Diencephalon (tissue), 1 donor: ENCODE measurements around the gene CAMK2D. TPM values are rescaled to one million over a fixed set of nuclear protein-coding genes. Genes with fewer than 3 reads are reported as not detected.

ENCODE experiments used
- small RNA-seq: library from RNA; depleted of rRNA; stranded (forward); fragments of <200 nt; gene quantifications from one replicate; pipeline ENCODE3, GENCODE V24; 2014
- total RNA-seq: library from RNA; depleted of rRNA; stranded (reverse); fragments of >200 nt; gene quantifications from one replicate; pipeline ENCODE4 v1.2.3, GENCODE V29; 2014

Gene CAMK2D
- 165 TPM for total RNA-seq

DNA sequence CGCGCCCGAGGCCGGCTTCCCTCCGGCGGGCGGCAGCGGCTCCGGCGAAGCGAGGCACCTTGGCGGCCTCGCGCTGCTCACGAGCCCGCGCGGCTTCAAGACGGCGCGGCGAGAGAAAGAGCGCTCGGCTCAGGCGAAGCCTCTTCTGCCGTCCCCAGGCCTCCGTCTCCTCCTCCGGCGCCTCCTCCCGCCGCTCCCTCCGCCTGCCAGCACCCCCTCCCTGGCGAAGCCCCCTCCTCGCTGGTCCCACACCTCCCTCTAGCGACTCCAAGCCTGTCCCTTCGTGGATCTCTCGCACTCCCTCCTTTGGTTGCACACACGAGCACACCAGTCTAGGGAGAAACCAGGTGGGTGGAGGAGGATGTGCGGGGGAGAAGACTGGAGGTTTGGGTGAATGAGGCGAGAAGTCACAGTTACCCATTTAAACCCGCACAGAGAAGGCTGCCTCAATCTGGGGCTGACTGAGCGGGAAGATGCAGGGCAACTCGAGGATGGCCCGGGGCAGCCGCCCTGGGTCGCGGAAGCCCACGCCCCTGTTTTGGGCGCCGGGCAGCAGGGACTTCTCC, at the start of gene CAMK2D:
Gene CAMK2D, minus strand, starts transcription at position 119 of the 566 bp plus-strand sequence. CDS start 670 bp downstream, outside the sequence.

Small RNAs within 50 kb of the gene (small RNA-seq; reads per million reads assigned to genes)
- gene RN7SL184P (not detected), gene RNU1-138P (0.31 reads per million, percentile 22 among the genes with 10 or more reads in this experiment)

Other genes starting within 250 kb of the CAMK2D start
- 1.2 TPM for gene ARSJ, start 217.9 kb upstream of the CAMK2D start, total RNA-seq